HL-60 (cell line): ENCODE measurements around the gene OR6X1.
A peak's percentile ranks its signal among the peaks of the same experiment; 100 is the strongest.

Experiments
- DNase-seq, 2 experiments: peaks; one replicate each; pipeline ENCODE4 v3.0.0-alpha.2; 2010 to 2020; ENCODE audit warnings: low read depth in 1 of 2, low spot score in 1 of 2
- H3K27ac ChIP-seq: fragments of 250-450 bp; sonication (Bioruptor Pico); replicated peaks from 2 replicates; pipeline ENCODE4 v1.5.1; 2020; ENCODE audit warnings: mild to moderate bottlenecking, moderate library complexity
- H3K27me3 ChIP-seq: fragments of 250-450 bp; sonication (Bioruptor Pico); 2 replicates; pipeline ENCODE4 v1.5.1; 2021; ENCODE audit warnings: mild to moderate bottlenecking, moderate library complexity; ENCODE audit not compliant: insufficient read depth, poor library complexity, severe bottlenecking
- H3K4me3 ChIP-seq: replicated peaks from 2 replicates; pipeline ENCODE4 v1.5.1; 2011; ENCODE audit warnings: mild to moderate bottlenecking, control low read depth, low read length; ENCODE audit not compliant: insufficient read depth
- GABPA ChIP-seq: IDR thresholded peaks from 2 replicates; pipeline ENCODE4 v1.6.1; 2012; ENCODE audit warnings: low read depth
- POLR2AphosphoS5 ChIP-seq: IDR thresholded peaks from 2 replicates; pipeline ENCODE4 v1.6.1; 2012; ENCODE audit warnings: low read depth
- SPI1 ChIP-seq: IDR thresholded peaks from 2 replicates; pipeline ENCODE4 v1.6.1; 2012; ENCODE audit warnings: low read depth, mild to moderate bottlenecking, borderline replicate concordance
- TF ChIP-seq, protein P1 (sequence below): IDR thresholded peaks from 2 replicates; pipeline ENCODE4 v1.6.1; 2012; ENCODE audit warnings: low read depth; ENCODE audit not compliant: insufficient replicate concordance
- TF ChIP-seq, protein P2 (sequence below): IDR thresholded peaks from one replicate; pipeline ENCODE4 v1.5.1; 2011; ENCODE audit warnings: low read length, control low read depth, inconsistent platforms; ENCODE audit not compliant: insufficient read depth

The OR6X1 gene

DNA sequence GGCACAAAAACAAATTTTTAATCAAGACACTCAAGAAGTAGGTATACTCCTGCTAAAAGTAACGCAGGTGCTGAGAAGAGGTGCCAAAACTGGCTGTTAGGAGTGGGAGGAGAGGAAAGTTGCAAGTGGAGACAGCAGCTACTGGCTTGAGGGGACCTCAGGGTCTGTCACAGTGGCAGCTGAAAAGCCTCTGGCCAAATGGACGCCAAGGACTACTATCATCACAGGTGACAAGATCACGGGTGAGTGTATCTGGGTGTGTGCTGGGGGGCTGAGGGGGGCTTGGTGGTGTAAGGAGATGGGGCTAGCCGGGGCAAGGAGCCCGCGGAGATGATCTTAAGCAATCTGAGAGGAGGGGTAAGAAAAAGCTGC lies 13.5 kb downstream of the OR6X1 start:
- no peaks in the 10 kb centered on the region for H3K27me3 ChIP-seq
- peak overlapping the region; percentile 97 for H3K27ac ChIP-seq
- DNase-seq, result peak in 1 of 2 experiments; percentile 2
- TF ChIP-seq, protein P1, sequence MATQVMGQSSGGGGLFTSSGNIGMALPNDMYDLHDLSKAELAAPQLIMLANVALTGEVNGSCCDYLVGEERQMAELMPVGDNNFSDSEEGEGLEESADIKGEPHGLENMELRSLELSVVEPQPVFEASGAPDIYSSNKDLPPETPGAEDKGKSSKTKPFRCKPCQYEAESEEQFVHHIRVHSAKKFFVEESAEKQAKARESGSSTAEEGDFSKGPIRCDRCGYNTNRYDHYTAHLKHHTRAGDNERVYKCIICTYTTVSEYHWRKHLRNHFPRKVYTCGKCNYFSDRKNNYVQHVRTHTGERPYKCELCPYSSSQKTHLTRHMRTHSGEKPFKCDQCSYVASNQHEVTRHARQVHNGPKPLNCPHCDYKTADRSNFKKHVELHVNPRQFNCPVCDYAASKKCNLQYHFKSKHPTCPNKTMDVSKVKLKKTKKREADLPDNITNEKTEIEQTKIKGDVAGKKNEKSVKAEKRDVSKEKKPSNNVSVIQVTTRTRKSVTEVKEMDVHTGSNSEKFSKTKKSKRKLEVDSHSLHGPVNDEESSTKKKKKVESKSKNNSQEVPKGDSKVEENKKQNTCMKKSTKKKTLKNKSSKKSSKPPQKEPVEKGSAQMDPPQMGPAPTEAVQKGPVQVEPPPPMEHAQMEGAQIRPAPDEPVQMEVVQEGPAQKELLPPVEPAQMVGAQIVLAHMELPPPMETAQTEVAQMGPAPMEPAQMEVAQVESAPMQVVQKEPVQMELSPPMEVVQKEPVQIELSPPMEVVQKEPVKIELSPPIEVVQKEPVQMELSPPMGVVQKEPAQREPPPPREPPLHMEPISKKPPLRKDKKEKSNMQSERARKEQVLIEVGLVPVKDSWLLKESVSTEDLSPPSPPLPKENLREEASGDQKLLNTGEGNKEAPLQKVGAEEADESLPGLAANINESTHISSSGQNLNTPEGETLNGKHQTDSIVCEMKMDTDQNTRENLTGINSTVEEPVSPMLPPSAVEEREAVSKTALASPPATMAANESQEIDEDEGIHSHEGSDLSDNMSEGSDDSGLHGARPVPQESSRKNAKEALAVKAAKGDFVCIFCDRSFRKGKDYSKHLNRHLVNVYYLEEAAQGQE, result no peak
- TF ChIP-seq SPI1 (no peak), POLR2AphosphoS5 (no peak), GABPA (no peak)
- TF ChIP-seq, protein P2, sequence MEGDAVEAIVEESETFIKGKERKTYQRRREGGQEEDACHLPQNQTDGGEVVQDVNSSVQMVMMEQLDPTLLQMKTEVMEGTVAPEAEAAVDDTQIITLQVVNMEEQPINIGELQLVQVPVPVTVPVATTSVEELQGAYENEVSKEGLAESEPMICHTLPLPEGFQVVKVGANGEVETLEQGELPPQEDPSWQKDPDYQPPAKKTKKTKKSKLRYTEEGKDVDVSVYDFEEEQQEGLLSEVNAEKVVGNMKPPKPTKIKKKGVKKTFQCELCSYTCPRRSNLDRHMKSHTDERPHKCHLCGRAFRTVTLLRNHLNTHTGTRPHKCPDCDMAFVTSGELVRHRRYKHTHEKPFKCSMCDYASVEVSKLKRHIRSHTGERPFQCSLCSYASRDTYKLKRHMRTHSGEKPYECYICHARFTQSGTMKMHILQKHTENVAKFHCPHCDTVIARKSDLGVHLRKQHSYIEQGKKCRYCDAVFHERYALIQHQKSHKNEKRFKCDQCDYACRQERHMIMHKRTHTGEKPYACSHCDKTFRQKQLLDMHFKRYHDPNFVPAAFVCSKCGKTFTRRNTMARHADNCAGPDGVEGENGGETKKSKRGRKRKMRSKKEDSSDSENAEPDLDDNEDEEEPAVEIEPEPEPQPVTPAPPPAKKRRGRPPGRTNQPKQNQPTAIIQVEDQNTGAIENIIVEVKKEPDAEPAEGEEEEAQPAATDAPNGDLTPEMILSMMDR, result no peak
- peak overlapping the region; percentile 96 for H3K4me3 ChIP-seq

DNA sequence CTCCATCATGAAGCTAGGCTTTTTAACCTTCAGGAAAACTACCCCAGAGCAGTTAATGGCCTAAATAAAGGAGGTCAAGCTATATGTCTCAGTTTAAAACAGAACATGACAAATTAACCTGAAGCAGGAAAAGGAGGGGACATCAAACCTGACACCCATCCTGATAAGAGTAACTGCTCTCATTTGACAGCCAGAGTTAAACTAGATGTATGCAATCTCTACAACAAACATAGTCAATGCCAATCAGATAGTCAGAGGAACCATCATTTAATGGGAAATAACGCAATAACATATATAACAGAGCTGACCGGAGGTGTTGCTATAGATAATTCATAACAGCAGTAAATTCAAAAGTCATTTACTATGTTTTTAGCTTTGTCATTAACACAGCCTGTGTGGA lies 15.9 kb downstream of the OR6X1 start:
- TF ChIP-seq, protein P1, result no peak
- no peak for TF ChIP-seq POLR2AphosphoS5
- no peak for TF ChIP-seq GABPA
- TF ChIP-seq, protein P2, result no peak
- no peak overlapping the region for H3K4me3 ChIP-seq
- H3K27me3 ChIP-seq, result no peaks in the 10 kb centered on the region
- DNase-seq, result no peak
- no peak overlapping the region for H3K27ac ChIP-seq

DNA sequence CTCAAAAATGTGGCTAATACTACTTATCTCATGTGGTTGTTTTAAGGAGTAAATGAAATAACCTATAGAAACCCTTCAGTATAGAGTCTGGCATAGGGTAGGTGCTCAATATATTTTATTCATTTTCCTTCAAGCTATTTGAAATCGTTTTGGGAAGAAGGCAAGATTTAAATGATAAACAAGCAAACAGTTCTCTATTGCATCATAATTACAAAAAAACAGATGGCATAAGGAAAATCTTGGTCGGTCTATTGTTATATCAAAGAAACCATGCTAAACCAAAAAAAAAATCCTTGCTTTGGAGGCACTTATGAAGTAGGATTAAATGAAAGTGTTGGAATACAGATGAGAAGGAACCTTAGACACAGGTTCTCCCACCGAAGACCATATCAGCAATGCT lies 17.5 kb downstream of the OR6X1 start:
- Histone ChIP-seq H3K4me3 (no peak overlapping the region), H3K27me3 (no peaks in the 10 kb centered on the region), H3K27ac (no peak overlapping the region)
- no peak for TF ChIP-seq GABPA
- TF ChIP-seq, protein P1, result no peak
- TF ChIP-seq POLR2AphosphoS5, result no peak
- TF ChIP-seq, protein P2, result no peak
- TF ChIP-seq SPI1, result no peak
- no peak for DNase-seq
